ENCODE results near the gene IKZF3.

IKZF3 gene

DNA sequence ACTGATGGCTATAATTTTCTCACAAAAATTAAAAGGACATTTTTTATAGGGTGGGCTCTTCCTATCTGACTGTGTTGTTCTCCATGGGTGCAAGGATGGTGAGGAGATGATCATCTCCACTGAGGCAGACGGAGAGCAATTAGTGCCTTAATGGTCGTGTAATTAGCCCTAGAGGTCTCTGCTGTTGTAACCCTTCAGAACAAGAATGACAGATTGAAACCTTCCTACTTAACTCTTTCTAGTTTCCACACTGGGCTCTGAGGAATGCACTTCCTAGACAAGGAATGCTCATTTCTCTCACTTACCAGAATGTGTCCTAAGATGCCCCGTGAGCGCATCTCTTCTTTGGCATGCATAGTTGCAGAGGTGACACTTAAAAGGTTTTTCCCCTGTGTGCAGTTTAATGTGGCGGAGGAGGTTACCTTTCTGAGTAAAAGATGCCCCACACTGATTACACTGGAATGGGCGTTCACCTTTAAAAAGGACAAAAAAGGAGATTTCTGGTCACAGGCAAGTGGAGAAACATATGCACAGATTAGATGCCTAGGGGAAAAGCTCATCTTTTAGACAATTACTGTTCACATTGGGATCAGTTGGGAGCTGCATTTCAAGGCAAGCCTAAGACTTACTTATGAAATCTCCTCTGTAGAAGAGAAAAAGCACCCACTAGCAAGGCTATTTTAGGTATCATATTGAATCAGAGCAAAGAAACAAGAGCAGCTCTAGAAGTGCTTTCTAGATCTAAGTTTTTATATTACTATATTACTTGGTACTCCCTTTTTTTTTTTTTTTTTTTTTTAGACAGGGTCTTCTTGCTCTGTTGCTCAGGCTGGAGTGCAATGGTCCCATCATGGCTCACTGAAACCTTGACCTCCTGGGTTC is 72.8 kb downstream of the IKZF3 start:
- H3K27ac ChIP-seq = no peak overlapping the region
- no peak for DNase-seq
- H3K27me3 ChIP-seq (ENCODE audit: insufficient read depth, low read depth, severe bottlenecking) = no peaks in the 10 kb centered on the region
- TF ChIP-seq, protein P1, sequence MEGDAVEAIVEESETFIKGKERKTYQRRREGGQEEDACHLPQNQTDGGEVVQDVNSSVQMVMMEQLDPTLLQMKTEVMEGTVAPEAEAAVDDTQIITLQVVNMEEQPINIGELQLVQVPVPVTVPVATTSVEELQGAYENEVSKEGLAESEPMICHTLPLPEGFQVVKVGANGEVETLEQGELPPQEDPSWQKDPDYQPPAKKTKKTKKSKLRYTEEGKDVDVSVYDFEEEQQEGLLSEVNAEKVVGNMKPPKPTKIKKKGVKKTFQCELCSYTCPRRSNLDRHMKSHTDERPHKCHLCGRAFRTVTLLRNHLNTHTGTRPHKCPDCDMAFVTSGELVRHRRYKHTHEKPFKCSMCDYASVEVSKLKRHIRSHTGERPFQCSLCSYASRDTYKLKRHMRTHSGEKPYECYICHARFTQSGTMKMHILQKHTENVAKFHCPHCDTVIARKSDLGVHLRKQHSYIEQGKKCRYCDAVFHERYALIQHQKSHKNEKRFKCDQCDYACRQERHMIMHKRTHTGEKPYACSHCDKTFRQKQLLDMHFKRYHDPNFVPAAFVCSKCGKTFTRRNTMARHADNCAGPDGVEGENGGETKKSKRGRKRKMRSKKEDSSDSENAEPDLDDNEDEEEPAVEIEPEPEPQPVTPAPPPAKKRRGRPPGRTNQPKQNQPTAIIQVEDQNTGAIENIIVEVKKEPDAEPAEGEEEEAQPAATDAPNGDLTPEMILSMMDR (IDR thresholded peaks at IDR 0.05; ENCODE audit: low read depth, low read length) = no peak
- H3K9me3 ChIP-seq (ENCODE audit: severe bottlenecking) = no peaks in the 10 kb centered on the region
- H3K4me3 ChIP-seq (ENCODE audit: low read depth, low read length) = no peak overlapping the region
- H3K36me3 ChIP-seq = no peaks in the 10 kb centered on the region

DNA sequence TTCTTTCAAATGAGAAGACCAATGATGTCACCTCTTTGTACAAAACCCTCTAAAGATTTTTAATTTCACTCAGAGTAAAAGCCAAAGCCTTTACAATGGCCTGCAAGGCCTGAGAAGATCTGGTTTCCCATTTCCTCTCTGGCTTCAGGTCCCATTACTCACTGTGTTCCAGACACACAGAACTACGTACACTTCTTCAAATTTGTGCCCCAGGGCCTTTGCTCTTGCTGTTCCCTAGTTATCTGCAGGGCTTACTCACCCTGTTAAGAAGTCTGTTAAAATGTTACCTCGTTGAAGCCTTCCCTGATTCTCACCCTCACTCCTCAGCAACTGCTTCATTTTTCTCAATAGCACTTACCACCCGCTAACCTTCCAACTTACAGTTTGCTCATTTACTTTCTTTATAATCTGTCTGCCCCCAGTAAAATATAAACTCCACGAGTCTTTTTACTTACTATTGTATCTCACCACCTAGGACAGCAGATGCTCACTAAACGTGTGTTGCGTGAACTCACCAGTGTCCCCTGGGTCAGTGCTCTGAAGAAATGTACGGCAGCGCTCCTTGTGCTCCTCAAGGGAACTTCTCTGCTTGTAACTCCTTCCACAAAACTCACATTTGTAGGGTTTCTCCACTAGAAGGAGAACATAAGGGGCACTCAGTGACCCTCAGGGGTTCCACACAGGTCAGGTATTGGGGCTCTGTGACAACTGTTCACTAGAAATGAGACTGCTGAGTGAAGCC is 76.2 kb downstream of the IKZF3 start:
- H3K27ac ChIP-seq = no peak overlapping the region
- H3K9me3 ChIP-seq (ENCODE audit: severe bottlenecking) = no peaks in the 10 kb centered on the region
- no peaks in the 10 kb centered on the region for H3K27me3 ChIP-seq (ENCODE audit: insufficient read depth, low read depth, severe bottlenecking)
- no peak for DNase-seq
- H3K36me3 ChIP-seq = no peaks in the 10 kb centered on the region
- TF ChIP-seq, protein P1 (IDR thresholded peaks at IDR 0.05; ENCODE audit: low read depth, low read length) = no peak
- no peak overlapping the region for H3K4me3 ChIP-seq (ENCODE audit: low read depth, low read length)

DNA sequence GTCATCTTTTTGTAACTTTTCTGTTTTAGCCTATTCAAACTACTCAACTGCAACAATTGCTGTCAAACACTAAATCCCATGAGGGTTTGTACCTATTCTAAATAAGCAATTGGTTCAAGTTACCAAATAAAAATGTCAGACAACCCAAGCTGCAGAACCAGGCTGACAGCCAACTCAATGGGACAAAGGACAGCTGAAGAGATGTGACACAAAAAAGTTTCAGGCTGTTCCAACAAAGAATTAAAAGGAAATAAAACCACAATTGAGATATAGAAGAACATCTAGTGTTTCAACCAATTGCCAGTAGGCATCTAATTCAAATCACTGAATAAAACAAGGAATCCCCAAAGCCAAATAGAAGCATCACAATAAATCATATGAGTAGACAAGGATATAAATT is 77.1 kb downstream of the IKZF3 start:
- TF ChIP-seq, protein P1 (IDR thresholded peaks at IDR 0.05; ENCODE audit: low read depth, low read length) = no peak
- Histone ChIP-seq H3K27ac (no peak overlapping the region), H3K27me3 (ENCODE audit: insufficient read depth, low read depth, severe bottlenecking) (no peaks in the 10 kb centered on the region), H3K9me3 (ENCODE audit: severe bottlenecking) (no peaks in the 10 kb centered on the region), H3K36me3 (no peaks in the 10 kb centered on the region), H3K4me3 (ENCODE audit: low read depth, low read length) (no peak overlapping the region)
- no peak for DNase-seq

DNA sequence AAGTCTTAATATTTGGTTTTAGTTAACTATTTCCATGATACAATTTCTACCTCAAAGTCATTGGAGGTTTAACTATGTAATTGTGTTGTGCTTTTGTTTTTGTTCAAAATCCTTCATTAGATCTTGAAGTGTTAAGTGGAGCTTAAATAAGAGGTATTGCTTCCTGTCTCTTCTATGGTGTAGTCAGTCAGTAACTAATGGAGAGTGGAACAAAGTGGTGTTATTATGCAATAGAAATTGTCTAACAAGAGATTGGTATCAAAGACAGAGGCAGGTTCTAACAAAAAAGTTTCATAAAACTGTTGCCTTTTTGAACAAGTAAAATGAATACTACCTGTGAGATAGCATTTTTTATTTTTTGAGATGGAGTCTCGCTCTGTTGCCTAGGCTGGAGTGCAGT is 81.1 kb downstream of the IKZF3 start:
- Histone ChIP-seq H3K27me3 (ENCODE audit: insufficient read depth, low read depth, severe bottlenecking) (no peaks in the 10 kb centered on the region), H3K36me3 (no peaks in the 10 kb centered on the region), H3K4me3 (ENCODE audit: low read depth, low read length) (no peak overlapping the region), H3K27ac (no peak overlapping the region), H3K9me3 (ENCODE audit: severe bottlenecking) (no peaks in the 10 kb centered on the region)
- TF ChIP-seq, protein P1 (IDR thresholded peaks at IDR 0.05; ENCODE audit: low read depth, low read length) = no peak
- no peak for DNase-seq

DNA sequence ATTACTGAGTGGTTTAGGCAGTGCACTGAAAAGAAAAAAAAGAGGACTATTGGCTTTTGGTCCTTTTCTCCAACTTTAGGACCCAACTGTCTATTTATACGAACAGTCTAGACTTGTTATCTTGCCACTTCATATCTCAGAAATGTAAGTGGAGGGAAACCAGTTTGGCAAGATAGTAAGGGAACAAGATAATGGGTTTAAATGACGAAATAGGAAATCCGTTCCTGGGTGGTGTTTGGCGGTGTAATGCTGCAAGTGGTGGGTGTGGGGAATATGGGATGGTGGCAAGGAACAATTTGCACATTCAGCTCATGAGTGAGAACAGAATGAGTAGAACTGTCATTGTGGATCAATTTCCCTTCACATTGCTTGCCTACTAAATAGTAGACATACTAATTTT is 81.6 kb downstream of the IKZF3 start:
- no peaks in the 10 kb centered on the region for H3K9me3 ChIP-seq (ENCODE audit: severe bottlenecking)
- DNase-seq = no peak
- no peak overlapping the region for H3K27ac ChIP-seq
- H3K27me3 ChIP-seq (ENCODE audit: insufficient read depth, low read depth, severe bottlenecking) = no peaks in the 10 kb centered on the region
- no peaks in the 10 kb centered on the region for H3K36me3 ChIP-seq
- TF ChIP-seq, protein P1 (IDR thresholded peaks at IDR 0.05; ENCODE audit: low read depth, low read length) = no peak
- H3K4me3 ChIP-seq (ENCODE audit: low read depth, low read length) = no peak overlapping the region
